GM13977 (cell line): Measurements from ENCODE around the gene HAS3.
"Not testable (repeated sequence)": the region's sequence is repeated elsewhere in the genome, so short reads cannot be mapped to it uniquely, and the experiment has no call there.

Source experiments
- DNase-seq: peaks from one replicate; pipeline ENCODE4 v3.0.0; 2012; ENCODE audit warnings: low spot score
- in situ Hi-C: fragments of 300-500 bp; cut with MboI; formaldehyde crosslinking; loops from one replicate; pipeline ENCODE4 v1.12.0; 2022; ENCODE audit warnings: low sequenced_read_pairs, low pct_unique_long_range_greater_than_20kb, mixed read lengths, inconsistent platforms; ENCODE audit not compliant: unreplicated experiment
- TF ChIP-seq, protein P1 (sequence below): IDR thresholded peaks from 2 replicates; pipeline ENCODE4 v1.5.1; 2012; ENCODE audit warnings: mild to moderate bottlenecking, control low read depth; ENCODE audit not compliant: insufficient read depth; ENCODE audit errors: extremely low read depth, missing control alignments

HAS3 gene, protein sequence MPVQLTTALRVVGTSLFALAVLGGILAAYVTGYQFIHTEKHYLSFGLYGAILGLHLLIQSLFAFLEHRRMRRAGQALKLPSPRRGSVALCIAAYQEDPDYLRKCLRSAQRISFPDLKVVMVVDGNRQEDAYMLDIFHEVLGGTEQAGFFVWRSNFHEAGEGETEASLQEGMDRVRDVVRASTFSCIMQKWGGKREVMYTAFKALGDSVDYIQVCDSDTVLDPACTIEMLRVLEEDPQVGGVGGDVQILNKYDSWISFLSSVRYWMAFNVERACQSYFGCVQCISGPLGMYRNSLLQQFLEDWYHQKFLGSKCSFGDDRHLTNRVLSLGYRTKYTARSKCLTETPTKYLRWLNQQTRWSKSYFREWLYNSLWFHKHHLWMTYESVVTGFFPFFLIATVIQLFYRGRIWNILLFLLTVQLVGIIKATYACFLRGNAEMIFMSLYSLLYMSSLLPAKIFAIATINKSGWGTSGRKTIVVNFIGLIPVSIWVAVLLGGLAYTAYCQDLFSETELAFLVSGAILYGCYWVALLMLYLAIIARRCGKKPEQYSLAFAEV

GRCh38 chr16:69105501-69106361, at the start of gene HAS3:
Gene HAS3, plus strand, starts transcription at chr16:69105653. Its CDS starts 3,743 bp downstream, at chr16:69109396.
- in situ Hi-C loops, result loop anchor here (25.0 kb wide), 1 partner anchor 393 kb away; no protein-coding TSS in a partner anchor
- TF ChIP-seq, protein P1, sequence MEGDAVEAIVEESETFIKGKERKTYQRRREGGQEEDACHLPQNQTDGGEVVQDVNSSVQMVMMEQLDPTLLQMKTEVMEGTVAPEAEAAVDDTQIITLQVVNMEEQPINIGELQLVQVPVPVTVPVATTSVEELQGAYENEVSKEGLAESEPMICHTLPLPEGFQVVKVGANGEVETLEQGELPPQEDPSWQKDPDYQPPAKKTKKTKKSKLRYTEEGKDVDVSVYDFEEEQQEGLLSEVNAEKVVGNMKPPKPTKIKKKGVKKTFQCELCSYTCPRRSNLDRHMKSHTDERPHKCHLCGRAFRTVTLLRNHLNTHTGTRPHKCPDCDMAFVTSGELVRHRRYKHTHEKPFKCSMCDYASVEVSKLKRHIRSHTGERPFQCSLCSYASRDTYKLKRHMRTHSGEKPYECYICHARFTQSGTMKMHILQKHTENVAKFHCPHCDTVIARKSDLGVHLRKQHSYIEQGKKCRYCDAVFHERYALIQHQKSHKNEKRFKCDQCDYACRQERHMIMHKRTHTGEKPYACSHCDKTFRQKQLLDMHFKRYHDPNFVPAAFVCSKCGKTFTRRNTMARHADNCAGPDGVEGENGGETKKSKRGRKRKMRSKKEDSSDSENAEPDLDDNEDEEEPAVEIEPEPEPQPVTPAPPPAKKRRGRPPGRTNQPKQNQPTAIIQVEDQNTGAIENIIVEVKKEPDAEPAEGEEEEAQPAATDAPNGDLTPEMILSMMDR, result peak; percentile 45
- peak; percentile 82 for DNase-seq

GRCh38 chr16:69055980-69056379, 49.5 kb upstream of the HAS3 start:
- no peak for DNase-seq
- TF ChIP-seq, protein P1, result no peak
- in situ Hi-C loops, result no loop called here

DNA sequence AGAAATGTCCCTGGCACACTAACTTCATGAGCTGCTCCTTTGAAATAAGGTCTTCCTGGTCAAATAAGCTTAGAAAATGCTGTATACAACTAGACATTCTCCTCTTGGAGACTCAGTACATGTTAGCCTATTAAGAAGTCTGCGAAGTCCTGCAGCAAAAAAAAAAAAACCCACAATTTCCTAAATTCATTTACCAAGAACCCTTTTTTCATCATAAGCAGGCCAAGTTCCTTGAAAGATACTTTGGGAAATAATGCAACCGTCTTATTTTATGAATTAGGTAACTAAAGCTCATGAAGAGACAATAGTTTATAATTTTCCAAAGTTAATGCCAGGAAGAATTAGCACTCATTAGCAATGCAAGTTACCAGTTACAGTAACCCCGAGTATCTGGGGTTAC, 49.0 kb upstream of the HAS3 start:
- no peak for DNase-seq
- TF ChIP-seq, protein P1, result no peak
- in situ Hi-C loops, result no loop called here

DNA sequence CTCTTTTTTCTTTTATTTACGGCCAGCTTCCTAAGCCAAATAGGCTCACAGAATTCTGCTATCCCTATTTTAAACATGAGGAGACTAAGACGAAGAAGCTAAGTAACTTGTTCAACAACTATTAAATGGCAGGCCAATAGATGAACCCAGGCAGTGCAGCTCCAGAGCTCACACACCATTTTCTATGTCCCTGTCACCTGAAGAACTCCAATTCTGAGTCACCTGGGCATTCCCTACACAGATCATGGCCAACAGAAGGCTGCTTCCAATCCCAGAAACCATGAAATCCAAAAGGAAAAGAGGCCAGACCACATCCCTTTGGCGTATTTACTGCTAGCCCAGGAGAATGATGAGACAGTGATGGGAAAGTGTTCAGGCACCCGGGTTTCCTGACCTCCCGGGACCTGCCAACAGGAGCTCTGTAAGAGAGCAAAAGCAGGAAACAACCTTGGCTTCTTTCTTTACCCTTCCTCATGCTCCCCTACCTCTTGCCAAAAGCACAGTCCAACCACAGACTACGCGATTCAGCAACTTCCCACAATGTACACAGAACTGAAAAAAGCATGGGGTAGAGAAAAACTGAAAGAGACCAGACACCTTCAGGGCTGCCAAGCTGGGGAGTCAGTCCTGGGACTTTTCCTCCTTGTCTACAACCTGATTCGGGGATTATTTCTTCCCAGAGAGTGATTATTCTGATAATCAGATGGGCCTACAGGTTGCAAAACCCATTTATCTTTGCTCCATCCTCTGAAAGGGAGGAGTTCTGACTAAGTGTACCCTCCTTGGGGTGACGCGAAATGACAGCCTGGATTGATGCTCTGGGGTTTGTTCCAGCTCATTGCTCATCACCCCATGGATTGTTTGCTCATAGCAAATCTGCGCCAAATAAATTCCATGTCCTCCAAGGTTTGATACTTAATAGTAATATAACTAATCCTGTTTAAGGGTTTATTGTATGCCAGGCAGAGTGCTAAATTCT, 47.8 kb upstream of the HAS3 start:
- in situ Hi-C loops, result no loop called here

GRCh38 chr16:69063491-69063890, 42.0 kb upstream of the HAS3 start:
- DNase-seq, in situ Hi-C loops: not testable (repeated sequence)

More for the DNA sequence above, 47.8 kb upstream of the HAS3 start:
- DNase-seq, result peak; percentile 23
- TF ChIP-seq, protein P1, result no peak

- TF ChIP-seq, protein P1, result no peak
- in situ Hi-C loops, result no loop called here
- no peak for DNase-seq
Measured at GRCh38 chr16:69064124-69064763, 41.2 kb upstream of the HAS3 start.
